ENCODE measurements around the gene AGFG2. TPM values are rescaled to one million over a fixed set of nuclear protein-coding genes. Genes with fewer than 3 reads are reported as not detected.

The AGFG2 gene
- total and polyA plus RNA-seq, 7 donors, result 17.5 to 33.0 (median 28.8) TPM

DNA sequence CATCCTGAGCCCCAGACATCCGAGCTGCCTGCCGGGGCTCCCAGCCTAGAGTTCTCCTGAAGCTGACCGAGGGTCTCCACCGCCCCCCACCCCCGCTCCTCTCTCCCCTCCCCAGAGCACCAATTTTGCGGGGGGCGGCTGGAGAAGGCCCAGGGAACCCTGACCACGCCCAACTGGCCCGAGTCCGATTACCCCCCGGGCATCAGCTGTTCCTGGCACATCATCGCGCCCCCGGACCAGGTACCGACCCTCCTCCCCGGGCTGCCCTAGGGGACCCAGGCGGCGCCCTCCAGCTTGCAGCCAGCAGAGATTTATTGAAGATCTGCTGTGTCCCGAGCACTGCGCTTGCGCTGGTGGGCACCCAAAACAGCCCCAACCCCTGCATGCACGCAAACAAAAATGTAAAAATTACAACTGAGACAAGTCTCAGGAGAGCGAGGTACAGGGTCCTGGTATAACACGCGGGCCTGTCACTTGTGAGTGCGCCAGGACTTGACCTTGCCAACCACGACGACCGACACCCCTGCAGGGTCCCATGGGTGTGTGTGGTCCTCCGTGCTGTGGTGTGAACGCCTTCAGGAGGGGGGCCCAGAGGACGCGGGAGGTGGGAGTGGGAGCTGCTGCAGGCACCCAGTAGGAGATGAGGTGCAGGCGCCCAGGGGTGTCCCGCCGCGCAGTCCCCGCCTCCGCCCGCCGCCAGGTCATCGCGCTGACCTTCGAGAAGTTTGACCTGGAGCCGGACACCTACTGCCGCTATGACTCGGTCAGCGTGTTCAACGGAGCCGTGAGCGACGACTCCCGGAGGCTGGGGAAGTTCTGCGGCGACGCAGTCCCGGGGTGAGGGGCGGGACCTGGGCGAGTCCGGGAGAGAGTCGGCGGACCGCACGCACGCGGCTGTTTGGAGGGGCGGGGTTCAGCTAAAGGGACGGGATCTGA is 66.2 kb downstream of the AGFG2 start:
- Histone ChIP-seq H3K9me3 (no peaks in the 10 kb centered on the region), H3K36me3 (no peaks in the 10 kb centered on the region), H3K27me3 (no peaks in the 10 kb centered on the region), H3K27ac (peak overlapping the region; percentile 84 to 90 (median 84)), H3K4me3 (peak overlapping the region; percentile 74 to 81 (median 78)), H3K4me1 (peaks cover 0 to 41% (median 29%) of the 10 kb centered on the region in 4 donors)
- 8 to 12% methylated on average over 68 of the region's 68 CpGs for WGBS, 2 donors
- peak; percentile 80 for DNase-seq
- intact Hi-C loops (cut with DNase I), result loop anchor here (1.0 to 2.0 kb wide), 3 partner anchors 19 to 86 kb away; partner anchors contain the start of genes FBXO24 and LRCH4
- TF ChIP-seq, protein P1, sequence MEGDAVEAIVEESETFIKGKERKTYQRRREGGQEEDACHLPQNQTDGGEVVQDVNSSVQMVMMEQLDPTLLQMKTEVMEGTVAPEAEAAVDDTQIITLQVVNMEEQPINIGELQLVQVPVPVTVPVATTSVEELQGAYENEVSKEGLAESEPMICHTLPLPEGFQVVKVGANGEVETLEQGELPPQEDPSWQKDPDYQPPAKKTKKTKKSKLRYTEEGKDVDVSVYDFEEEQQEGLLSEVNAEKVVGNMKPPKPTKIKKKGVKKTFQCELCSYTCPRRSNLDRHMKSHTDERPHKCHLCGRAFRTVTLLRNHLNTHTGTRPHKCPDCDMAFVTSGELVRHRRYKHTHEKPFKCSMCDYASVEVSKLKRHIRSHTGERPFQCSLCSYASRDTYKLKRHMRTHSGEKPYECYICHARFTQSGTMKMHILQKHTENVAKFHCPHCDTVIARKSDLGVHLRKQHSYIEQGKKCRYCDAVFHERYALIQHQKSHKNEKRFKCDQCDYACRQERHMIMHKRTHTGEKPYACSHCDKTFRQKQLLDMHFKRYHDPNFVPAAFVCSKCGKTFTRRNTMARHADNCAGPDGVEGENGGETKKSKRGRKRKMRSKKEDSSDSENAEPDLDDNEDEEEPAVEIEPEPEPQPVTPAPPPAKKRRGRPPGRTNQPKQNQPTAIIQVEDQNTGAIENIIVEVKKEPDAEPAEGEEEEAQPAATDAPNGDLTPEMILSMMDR (IDR thresholded peaks at IDR 0.05), result no peak
- no peak for TF ChIP-seq POLR2AphosphoS5 (IDR thresholded peaks at IDR 0.05)
- no peak for TF ChIP-seq EP300 (IDR thresholded peaks at IDR 0.05)
- TF ChIP-seq POLR2A (IDR thresholded peaks at IDR 0.05), result no peak

DNA sequence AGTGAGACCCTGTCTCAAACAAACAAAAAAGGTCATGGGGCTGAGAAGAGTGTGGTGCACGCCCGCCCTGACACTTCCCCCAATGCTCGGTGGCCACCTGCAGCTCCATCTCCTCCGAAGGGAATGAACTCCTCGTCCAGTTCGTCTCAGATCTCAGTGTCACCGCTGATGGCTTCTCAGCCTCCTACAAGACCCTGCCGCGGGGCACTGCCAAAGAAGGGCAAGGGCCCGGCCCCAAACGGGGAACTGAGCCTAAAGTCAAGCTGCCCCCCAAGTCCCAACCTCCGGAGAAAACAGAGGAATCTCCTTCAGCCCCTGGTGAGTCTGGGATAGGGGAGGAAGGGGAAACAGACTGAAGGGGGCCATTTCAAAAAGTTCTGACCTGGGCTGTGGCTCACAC is 67.3 kb downstream of the AGFG2 start:
- Histone ChIP-seq H3K9me3 (no peaks in the 10 kb centered on the region), H3K4me1 (peaks cover 0 to 44% (median 29%) of the 10 kb centered on the region in 4 donors), H3K36me3 (no peaks in the 10 kb centered on the region), H3K4me3 (no peak overlapping the region), H3K27ac (no peak overlapping the region), H3K27me3 (no peaks in the 10 kb centered on the region)
- DNase-seq, result no peak
- intact Hi-C loops (cut with DNase I), result no loop called here
- WGBS, 2 donors, result 91 to 94% methylated on average over 12 of the region's 12 CpGs
- TF ChIP-seq, protein P1 (IDR thresholded peaks at IDR 0.05), result no peak
- no peak for TF ChIP-seq POLR2A (IDR thresholded peaks at IDR 0.05)
- no peak for TF ChIP-seq EP300 (IDR thresholded peaks at IDR 0.05)
- TF ChIP-seq POLR2AphosphoS5 (IDR thresholded peaks at IDR 0.05), result no peak

DNA sequence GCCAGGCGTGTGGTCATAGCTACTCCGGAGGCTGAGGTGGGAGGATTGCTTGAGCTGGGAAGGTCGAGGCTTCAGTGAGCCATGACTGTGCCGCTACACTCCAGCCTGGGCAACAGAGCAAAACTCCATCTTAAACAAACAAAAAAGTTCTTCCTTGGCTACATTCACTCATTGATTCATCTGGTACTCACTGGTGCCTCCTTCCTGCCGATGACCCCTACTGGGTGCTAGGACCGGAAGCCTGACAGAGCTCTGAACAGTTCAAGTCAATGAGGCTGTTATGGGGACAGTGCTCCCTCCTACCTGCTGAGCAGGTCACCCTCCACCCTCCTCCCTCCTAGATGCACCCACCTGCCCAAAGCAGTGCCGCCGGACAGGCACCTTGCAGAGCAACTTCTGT is 68.1 kb downstream of the AGFG2 start:
- H3K27ac ChIP-seq, result no peak overlapping the region
- peaks cover 0 to 45% (median 29%) of the 10 kb centered on the region in 4 donors for H3K4me1 ChIP-seq
- H3K4me3 ChIP-seq, result no peak overlapping the region
- WGBS, 2 donors, result 85 to 93% methylated on average over 8 of the region's 8 CpGs
- DNase-seq, result no peak
- TF ChIP-seq, protein P1 (IDR thresholded peaks at IDR 0.05), result no peak
- TF ChIP-seq EP300 (IDR thresholded peaks at IDR 0.05) (no peak), POLR2A (IDR thresholded peaks at IDR 0.05) (no peak), POLR2AphosphoS5 (IDR thresholded peaks at IDR 0.05) (no peak)
- no peaks in the 10 kb centered on the region for H3K9me3 ChIP-seq
- intact Hi-C loops (cut with DNase I), result no loop called here
- H3K27me3 ChIP-seq, result no peaks in the 10 kb centered on the region
- H3K36me3 ChIP-seq, result no peaks in the 10 kb centered on the region

DNA sequence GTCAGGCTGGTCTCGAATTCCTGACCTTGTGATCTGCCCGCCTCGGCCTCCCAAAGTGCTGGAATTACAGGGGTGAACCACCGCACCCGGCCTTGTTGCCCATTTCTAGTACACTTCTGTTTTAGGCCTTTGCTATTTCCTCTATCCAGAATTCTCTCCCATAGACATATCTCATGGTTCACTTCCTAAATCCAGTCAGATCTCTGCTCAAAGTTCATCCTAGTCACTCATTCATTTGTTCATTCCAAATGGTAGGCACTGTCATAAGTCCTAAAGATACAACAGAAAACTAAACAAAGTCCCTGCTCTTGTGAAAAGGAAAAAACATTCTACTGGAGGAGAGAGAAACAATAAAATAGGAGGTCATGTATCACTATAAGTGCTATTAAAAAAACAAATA is 71.0 kb downstream of the AGFG2 start:
- Histone ChIP-seq H3K27ac (no peak overlapping the region), H3K27me3 (no peaks in the 10 kb centered on the region), H3K36me3 (peaks cover 0 to 5% (median 0%) of the 10 kb centered on the region in 4 donors), H3K4me3 (no peak overlapping the region), H3K9me3 (no peaks in the 10 kb centered on the region), H3K4me1 (peaks cover 0 to 28% (median 23%) of the 10 kb centered on the region in 4 donors)
- intact Hi-C loops (cut with DNase I), result loop anchor here (2.0 to 10.0 kb wide), 2 partner anchors 63 to 265 kb away; partner anchors contain the start of genes GNB2 and SRRT
- 90 to 92% methylated on average over 5 of the region's 5 CpGs for WGBS, 2 donors
- DNase-seq, result no peak
- TF ChIP-seq POLR2AphosphoS5 (IDR thresholded peaks at IDR 0.05), result no peak
- TF ChIP-seq, protein P1 (IDR thresholded peaks at IDR 0.05), result no peak
- no peak for TF ChIP-seq POLR2A (IDR thresholded peaks at IDR 0.05)
- TF ChIP-seq EP300 (IDR thresholded peaks at IDR 0.05), result no peak
